PC-9 (cell line): Measurements from ENCODE around the gene SLC30A1. TPM values are rescaled to one million over a fixed set of nuclear protein-coding genes. Genes with fewer than 3 reads are reported as not detected.

Source experiments
- BruUV-seq: library from RNA; stranded (reverse); fragments of 400-500 nt; replicated peaks from 2 replicates; lab custom pipeline; 2021; lab: Mats Ljungman, UMichigan
- CTCF ChIA-PET: fragments of 300-600 bp; sonication (Branson Sonifier 250); formaldehyde crosslinking; loops from one replicate; lab custom pipeline; 2022; ENCODE audit warnings: antibody characterized with exemption; lab: Charles Lee
- POLR2A ChIA-PET: fragments of 300-600 bp; sonication (Branson Sonifier 250); formaldehyde crosslinking; loops from one replicate; lab custom pipeline; 2022; ENCODE audit warnings: antibody characterized with exemption; ENCODE audit not compliant: unreplicated experiment; lab: Charles Lee
- DNase-seq, 2 experiments: peaks; one replicate each; pipeline versions ENCODE4 v3.0.0 to v3.0.0-alpha.2; 2015 to 2022; ENCODE audit warnings: mixed read lengths in 1 of 2
- H2AFZ ChIP-seq: fragments of 200-600 bp; sonication (generic); 2 replicates; pipeline ENCODE4 v1.8.1; 2017; ENCODE audit warnings: antibody characterized with exemption
- H3F3A ChIP-seq: fragments of 200-600 bp; sonication (generic); 2 replicates; pipeline ENCODE4 v1.8.1; 2017; ENCODE audit warnings: antibody characterized with exemption, mild to moderate bottlenecking, low read depth; ENCODE audit not compliant: insufficient read depth
- H3K27ac ChIP-seq: fragments of 200-600 bp; sonication (generic); 2 replicates; pipeline ENCODE4 v1.6.1; 2016; ENCODE audit warnings: mixed run types
- H3K27me3 ChIP-seq: fragments of 200-600 bp; sonication (generic); 2 replicates; pipeline ENCODE4 v1.6.1; 2016; ENCODE audit warnings: low read depth, mixed run types; ENCODE audit not compliant: insufficient read depth
- H3K36me3 ChIP-seq: fragments of 200-600 bp; sonication (generic); 2 replicates; pipeline ENCODE4 v1.6.1; 2016; ENCODE audit warnings: low read depth, mixed run types
- H3K4me1 ChIP-seq: fragments of 200-600 bp; sonication (generic); replicated peaks from 2 replicates; pipeline ENCODE4 v1.6.1; 2016; ENCODE audit warnings: mixed run types; ENCODE audit not compliant: insufficient read depth
- H3K4me2 ChIP-seq: fragments of 200-600 bp; sonication (generic); 2 replicates; pipeline ENCODE4 v1.6.1; 2017; ENCODE audit warnings: mixed run types
- H3K4me3 ChIP-seq: fragments of 200-600 bp; sonication (generic); 2 replicates; pipeline ENCODE4 v1.6.1; 2016; ENCODE audit warnings: mixed run types
- H3K79me2 ChIP-seq: fragments of 200-600 bp; sonication (generic); 2 replicates; pipeline ENCODE4 v1.6.1; 2017; ENCODE audit warnings: low read depth, mixed run types
- H3K9me2 ChIP-seq: fragments of 200-600 bp; sonication (generic); 2 replicates; pipeline ENCODE4 v1.8.1; 2017; ENCODE audit warnings: mild to moderate bottlenecking; ENCODE audit not compliant: insufficient read depth
- H3K9me3 ChIP-seq: fragments of 200-600 bp; sonication (generic); 2 replicates; pipeline ENCODE4 v1.8.1; 2016; ENCODE audit warnings: low read depth; ENCODE audit not compliant: insufficient read depth
- H4K20me1 ChIP-seq: fragments of 200-600 bp; sonication (generic); 2 replicates; pipeline ENCODE4 v1.8.1; 2017; ENCODE audit not compliant: insufficient read depth
- CTCF ChIP-seq: fragments of 200-600 bp; sonication (generic); conservative IDR thresholded peaks from 2 replicates; pipeline ENCODE4 v1.6.1; 2017; ENCODE audit warnings: mixed run types, antibody characterized with exemption, mild to moderate bottlenecking, moderate library complexity
- EZH2 ChIP-seq: fragments of 200-600 bp; sonication (generic); IDR thresholded peaks from 2 replicates; pipeline ENCODE4 v1.8.0; 2017; ENCODE audit warnings: antibody characterized with exemption, low read depth
- intact Hi-C: fragments of 100-400 bp; cut with micrococcal nuclease; formaldehyde crosslinking; loops from one replicate; pipeline ENCODE4 v1.10.0; 2022; ENCODE audit not compliant: unreplicated experiment
- total RNA-seq: library from RNA; stranded (reverse); gene quantifications from 2 replicates; pipeline ENCODE4 v1.2.3, GENCODE V29; 2021

Gene SLC30A1
- total RNA-seq, 1 experiment from 2014 or later = 27.6 TPM

GRCh38 chr1:211610779-211611556, 32.0 kb upstream of the SLC30A1 start:
- H3K27me3 ChIP-seq = no peaks in the 10 kb centered on the region
- POLR2A ChIA-PET = no interaction called here
- H4K20me1 ChIP-seq = no peaks in the 10 kb centered on the region
- H3K27ac ChIP-seq = no peak overlapping the region
- TF ChIP-seq CTCF (no peak), EZH2 (no peak)
- BruUV-seq = no TSS peak
- H3K4me2 ChIP-seq = no peak overlapping the region
- peaks cover 32% of the 10 kb centered on the region for H3K4me1 ChIP-seq
- H3K9me3 ChIP-seq = no peaks in the 10 kb centered on the region
- H3K79me2 ChIP-seq = peaks cover 4% of the 10 kb centered on the region
- intact Hi-C loops = no loop called here
- no peak overlapping the region for H3K4me3 ChIP-seq
- no peak for DNase-seq
- H3F3A ChIP-seq = peaks cover 32% of the 10 kb centered on the region; the same call in 1 of the 2 replicates
- H2AFZ ChIP-seq = no peak overlapping the region
- no peaks in the 10 kb centered on the region for H3K36me3 ChIP-seq
- H3K9me2 ChIP-seq = no peaks in the 10 kb centered on the region
- CTCF ChIA-PET = no interaction called here

GRCh38 chr1:211609120-211610024, 30.4 kb upstream of the SLC30A1 start:
- peaks cover 20% of the 10 kb centered on the region for H3K79me2 ChIP-seq
- no TSS peak for BruUV-seq
- 0 out of 2 replicates have a peak, but pooled peaks cover 5% of the 10 kb centered on the region for H3K36me3 ChIP-seq
- no peaks in the 10 kb centered on the region for H3K9me3 ChIP-seq
- H3K4me3 ChIP-seq = no peak overlapping the region
- intact Hi-C loops = no loop called here
- no peak overlapping the region for H3K27ac ChIP-seq
- no peak overlapping the region for H2AFZ ChIP-seq
- no peaks in the 10 kb centered on the region for H3K9me2 ChIP-seq
- peaks cover 42% of the 10 kb centered on the region for H3K4me1 ChIP-seq
- no peak overlapping the region for H3K4me2 ChIP-seq
- H3K27me3 ChIP-seq = no peaks in the 10 kb centered on the region
- H4K20me1 ChIP-seq = no peaks in the 10 kb centered on the region
- TF ChIP-seq CTCF (no peak), EZH2 (no peak)
- ChIA-PET CTCF (interaction anchor here (0.6 kb wide), 1 partner anchor 31 kb away, joined by 3 read pairs; no protein-coding TSS in a partner anchor), POLR2A (no interaction called here)
- peaks cover 33% of the 10 kb centered on the region; the same call in 1 of the 2 replicates for H3F3A ChIP-seq
- DNase-seq = no peak

GRCh38 chr1:211607754-211608473, 29.0 kb upstream of the SLC30A1 start:
- Histone ChIP-seq H4K20me1 (no peaks in the 10 kb centered on the region), H3K27me3 (no peaks in the 10 kb centered on the region), H3K9me3 (no peaks in the 10 kb centered on the region), H3K4me1 (peaks cover 43% of the 10 kb centered on the region), H3F3A (peaks cover 36% of the 10 kb centered on the region), H3K4me3 (no peak overlapping the region), H3K4me2 (peak overlapping the region; percentile 85), H3K9me2 (no peaks in the 10 kb centered on the region), H3K27ac (no peak overlapping the region), H2AFZ (no peak overlapping the region), H3K36me3 (0 out of 2 replicates have a peak, but pooled peaks cover 5% of the 10 kb centered on the region), H3K79me2 (peaks cover 34% of the 10 kb centered on the region)
- intact Hi-C loops = no loop called here
- BruUV-seq = no TSS peak
- TF ChIP-seq EZH2 (no peak), CTCF (no peak)
- ChIA-PET POLR2A (no interaction called here), CTCF (interaction anchor here (0.6 to 0.7 kb wide), 2 partner anchors 83 to 93 kb away, joined by 3 to 9 read pairs; no protein-coding TSS in a partner anchor)
- no peak for DNase-seq
